BJ (cell line): Measurements from ENCODE around the gene MATN4. TPM values are rescaled to one million over a fixed set of nuclear protein-coding genes. Genes with fewer than 3 reads are reported as not detected.

Experiments used
- CTCF ChIA-PET: fragments of 350-600 bp; formaldehyde crosslinking; extraction: SDS; loops from one replicate; lab custom pipeline; 2021; ENCODE audit warnings: antibody characterized with exemption, inconsistent platforms; lab: Yijun Ruan, JAX
- POLR2A ChIA-PET: fragments of 300-600 bp; sonication (Branson Sonifier 250); formaldehyde crosslinking; extraction: SDS; loops from one replicate; lab custom pipeline; 2021; ENCODE audit warnings: antibody characterized with exemption; lab: Charles Lee
- DNase-seq: peaks from one replicate; pipeline ENCODE4 v3.0.0-alpha.2; 2011; ENCODE audit warnings: low read depth
- H3K27me3 ChIP-seq: 2 replicates; pipeline ENCODE4 v1.6.0; 2011; ENCODE audit warnings: low read length; ENCODE audit not compliant: control insufficient read depth, insufficient read depth
- H3K36me3 ChIP-seq: 2 replicates; pipeline ENCODE4 v1.5.1; 2011; ENCODE audit warnings: low read length; ENCODE audit not compliant: control insufficient read depth, insufficient read depth
- H3K4me3 ChIP-seq: 2 replicates; pipeline ENCODE4 v1.5.1; 2011; ENCODE audit warnings: low read depth, mild to moderate bottlenecking, control low read depth, low read length
- polyA plus RNA-seq: library from polyadenylated mRNA; depleted of rRNA; stranded (reverse); fragments of >200 nt; gene quantifications from 2 replicates; pipeline ENCODE4 v1.2.3, GENCODE V29; 2011
- TF ChIP-seq, protein P1 (sequence below): IDR thresholded peaks from 2 replicates; pipeline ENCODE4 v1.5.1; 2011; ENCODE audit warnings: low read depth, mild to moderate bottlenecking, control low read depth, inconsistent platforms, low read length, moderate library complexity; ENCODE audit not compliant: insufficient read depth

Gene MATN4
- polyA plus RNA-seq, 1 experiment: 0.06 TPM

- TF ChIP-seq, protein P1, sequence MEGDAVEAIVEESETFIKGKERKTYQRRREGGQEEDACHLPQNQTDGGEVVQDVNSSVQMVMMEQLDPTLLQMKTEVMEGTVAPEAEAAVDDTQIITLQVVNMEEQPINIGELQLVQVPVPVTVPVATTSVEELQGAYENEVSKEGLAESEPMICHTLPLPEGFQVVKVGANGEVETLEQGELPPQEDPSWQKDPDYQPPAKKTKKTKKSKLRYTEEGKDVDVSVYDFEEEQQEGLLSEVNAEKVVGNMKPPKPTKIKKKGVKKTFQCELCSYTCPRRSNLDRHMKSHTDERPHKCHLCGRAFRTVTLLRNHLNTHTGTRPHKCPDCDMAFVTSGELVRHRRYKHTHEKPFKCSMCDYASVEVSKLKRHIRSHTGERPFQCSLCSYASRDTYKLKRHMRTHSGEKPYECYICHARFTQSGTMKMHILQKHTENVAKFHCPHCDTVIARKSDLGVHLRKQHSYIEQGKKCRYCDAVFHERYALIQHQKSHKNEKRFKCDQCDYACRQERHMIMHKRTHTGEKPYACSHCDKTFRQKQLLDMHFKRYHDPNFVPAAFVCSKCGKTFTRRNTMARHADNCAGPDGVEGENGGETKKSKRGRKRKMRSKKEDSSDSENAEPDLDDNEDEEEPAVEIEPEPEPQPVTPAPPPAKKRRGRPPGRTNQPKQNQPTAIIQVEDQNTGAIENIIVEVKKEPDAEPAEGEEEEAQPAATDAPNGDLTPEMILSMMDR: no peak
- POLR2A ChIA-PET: interaction anchor here (2.5 kb wide), 1 partner anchor 10 kb away, joined by 8 read pairs; no protein-coding TSS in a partner anchor
- H3K36me3 ChIP-seq: peaks cover 3% of the 10 kb centered on the region; the same call in 1 of the 2 replicates
- peak overlapping the region; percentile 62 for H3K4me3 ChIP-seq
- H3K27me3 ChIP-seq: no peaks in the 10 kb centered on the region
- CTCF ChIA-PET: interaction anchor here (0.8 to 2.7 kb wide), 6 partner anchors 16 to 276 kb away, joined by 3 to 12 read pairs (median 4); partner anchors contain the start of gene SYS1
- DNase-seq: no peak
Observed at GRCh38 chr20:45346851-45347250, 38.8 kb upstream of the MATN4 start.

- no peaks in the 10 kb centered on the region for H3K27me3 ChIP-seq
- CTCF ChIA-PET: interaction anchor here (1.2 to 2.7 kb wide), 6 partner anchors 17 to 275 kb away, joined by 3 to 12 read pairs (median 4); partner anchors contain the start of gene SYS1
- POLR2A ChIA-PET: interaction anchor here (2.5 kb wide), 1 partner anchor 9 kb away, joined by 8 read pairs; no protein-coding TSS in a partner anchor
- TF ChIP-seq, protein P1: no peak
- peaks cover 3% of the 10 kb centered on the region; the same call in 1 of the 2 replicates for H3K36me3 ChIP-seq
- DNase-seq: no peak
- H3K4me3 ChIP-seq: peak overlapping the region; percentile 62
Observed at GRCh38 chr20:45346291-45346718, 38.2 kb upstream of the MATN4 start.

GRCh38 chr20:45345104-45345936, 37.2 kb upstream of the MATN4 start:
- Histone ChIP-seq H3K4me3 (peak overlapping the region; percentile 62), H3K36me3 (peaks cover 8% of the 10 kb centered on the region), H3K27me3 (no peaks in the 10 kb centered on the region)
- CTCF ChIA-PET: interaction anchor here (0.5 to 2.1 kb wide), 7 partner anchors 13 to 426 kb away, joined by 3 to 8 read pairs (median 4); partner anchors contain the start of gene SYS1
- TF ChIP-seq, protein P1: no peak
- POLR2A ChIA-PET: interaction anchor here (2.5 kb wide), 1 partner anchor 8 kb away, joined by 8 read pairs; no protein-coding TSS in a partner anchor
- DNase-seq: no peak

DNA sequence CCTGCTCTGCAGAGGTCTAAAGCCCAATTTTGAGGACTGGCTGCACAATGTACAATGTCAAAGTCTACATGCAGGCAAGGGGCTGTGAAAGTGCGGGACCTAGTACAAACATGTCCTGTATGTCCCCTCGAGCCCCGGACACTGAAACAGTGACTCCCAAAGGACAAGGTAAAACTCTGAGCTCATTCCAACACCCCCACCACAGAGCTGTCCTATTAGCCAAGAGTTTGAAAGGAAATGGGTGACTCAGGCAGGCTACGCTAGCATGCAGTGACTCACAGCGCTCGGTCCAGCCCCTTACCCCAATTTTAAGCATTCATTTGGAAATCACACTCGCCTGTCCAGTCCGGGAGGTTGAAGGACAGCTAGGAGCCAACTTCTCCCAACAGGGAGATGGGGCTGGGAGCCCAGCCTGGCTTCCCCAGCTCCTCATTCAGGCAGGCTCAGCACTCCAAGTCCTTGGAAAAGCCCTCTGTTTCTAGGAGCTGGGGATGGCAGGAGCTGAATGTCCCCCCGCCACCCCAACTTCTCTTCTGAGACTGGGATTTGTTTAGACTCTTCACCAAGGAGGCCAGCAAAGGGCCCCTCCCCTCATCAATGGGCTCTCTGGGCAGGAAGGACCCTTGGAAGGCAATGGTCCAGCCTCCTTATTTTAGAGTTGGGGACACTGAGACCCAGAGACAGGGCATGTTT, 36.2 kb upstream of the MATN4 start:
- Histone ChIP-seq H3K36me3 (peaks cover 14% of the 10 kb centered on the region), H3K4me3 (peak overlapping the region; percentile 19), H3K27me3 (no peaks in the 10 kb centered on the region)
- peak; percentile 73 for DNase-seq
- POLR2A ChIA-PET: interaction anchor here (0.8 to 1.0 kb wide), 2 partner anchors 18 to 435 kb away, joined by 3 to 12 read pairs; no protein-coding TSS in a partner anchor
- TF ChIP-seq, protein P1: no peak
- CTCF ChIA-PET: interaction anchor here (0.6 to 2.1 kb wide), 6 partner anchors 12 to 427 kb away, joined by 3 to 8 read pairs (median 4); partner anchors contain the start of gene SYS1
